GM19023 (cell line): Measurements from ENCODE around the gene NEUROD2.

Source experiments
- ATAC-seq: cut with Tn5 transposase; IDR thresholded peaks from one replicate; pipeline ENCODE4 v1.9.1; 2021; ENCODE audit warnings: mild to moderate bottlenecking, moderate library complexity; ENCODE audit not compliant: unreplicated experiment

Gene NEUROD2

DNA sequence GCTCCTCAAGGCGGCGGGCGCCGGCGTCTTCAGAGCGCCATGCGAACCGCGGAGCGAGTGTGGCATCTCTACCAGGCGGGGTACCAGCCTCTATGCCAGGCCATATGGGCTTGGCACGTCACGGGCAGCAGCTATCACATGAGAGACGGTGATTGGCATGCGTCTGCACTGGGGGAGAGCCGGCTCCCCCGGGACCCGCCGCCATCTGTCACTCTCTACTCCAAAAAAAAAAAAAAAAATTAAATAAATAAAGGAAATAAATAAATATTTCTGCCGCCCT lies at the start of gene NEUROD2:
TSS of gene NEUROD2 (minus strand) at position 70 of the 280 bp plus-strand sequence. CDS start 1,321 bp downstream, outside the sequence.
- ATAC-seq, result no peak

DNA sequence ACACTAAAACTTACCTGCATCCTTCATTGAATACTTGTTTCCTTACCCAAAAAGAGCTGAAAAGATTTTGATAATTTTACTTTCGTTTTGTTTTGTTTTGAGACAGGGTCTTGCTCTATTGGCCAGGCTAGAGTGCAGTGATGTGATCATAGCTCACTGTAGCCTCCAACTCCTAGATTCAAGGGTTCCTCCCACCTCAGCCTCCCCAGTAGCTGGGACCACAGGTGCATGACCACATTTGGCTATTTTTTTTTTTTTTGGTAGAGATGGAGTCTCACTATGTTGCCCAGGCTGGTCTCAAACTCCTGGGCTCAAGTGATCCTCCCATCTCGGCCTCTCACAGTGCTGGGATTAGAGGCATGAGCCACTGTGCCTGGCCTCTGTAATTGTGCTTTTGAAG lies 47.4 kb upstream of the NEUROD2 start:
- ATAC-seq, result no peak

DNA sequence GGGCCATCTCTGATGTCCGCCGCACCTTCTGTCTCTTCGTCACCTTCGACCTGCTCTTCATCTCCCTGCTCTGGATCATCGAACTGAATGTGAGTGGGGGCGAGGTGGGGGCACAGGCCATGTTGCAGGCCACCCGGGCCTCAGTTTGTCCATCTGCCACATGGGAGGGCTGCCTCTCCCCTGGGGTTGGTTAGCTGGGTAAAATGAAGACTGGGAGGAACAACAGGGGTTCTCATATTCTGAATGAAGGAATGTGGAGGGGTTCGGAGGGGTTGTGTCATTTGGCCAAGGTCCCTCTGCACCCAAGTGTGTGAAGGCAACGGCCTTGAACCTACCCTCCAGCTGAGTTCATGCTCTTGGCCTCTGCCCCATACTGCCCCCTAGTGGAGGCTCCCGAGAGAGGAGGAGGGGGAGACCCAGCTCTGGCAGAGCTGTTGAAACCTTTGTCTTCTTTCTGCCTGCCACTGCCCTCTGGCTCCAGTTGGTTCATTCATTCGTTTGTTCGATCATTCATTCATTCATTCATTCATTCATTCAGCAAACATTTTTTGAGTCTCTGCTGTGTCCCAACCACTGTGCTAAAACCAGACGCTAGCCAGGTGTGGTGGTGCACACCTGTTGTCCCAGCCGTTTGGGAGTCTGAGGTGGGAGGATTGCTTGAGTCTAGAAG lies 46.1 kb upstream of the NEUROD2 start:
- no peak for ATAC-seq

DNA sequence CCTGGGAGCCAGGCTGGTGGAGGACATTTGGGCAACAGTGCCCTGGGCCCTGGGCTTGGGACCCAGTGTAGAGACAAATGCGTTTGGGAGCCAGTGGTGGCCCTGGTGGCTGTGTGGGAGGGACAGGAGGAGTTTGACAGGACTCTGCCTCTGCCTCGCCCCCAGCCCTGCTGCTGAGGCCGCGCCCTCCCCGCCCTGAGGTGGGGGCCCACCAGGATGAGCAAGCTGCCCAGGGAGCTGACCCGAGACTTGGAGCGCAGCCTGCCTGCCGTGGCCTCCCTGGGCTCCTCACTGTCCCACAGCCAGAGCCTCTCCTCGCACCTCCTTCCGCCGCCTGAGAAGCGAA lies 45.6 kb upstream of the NEUROD2 start:
- no peak for ATAC-seq

DNA sequence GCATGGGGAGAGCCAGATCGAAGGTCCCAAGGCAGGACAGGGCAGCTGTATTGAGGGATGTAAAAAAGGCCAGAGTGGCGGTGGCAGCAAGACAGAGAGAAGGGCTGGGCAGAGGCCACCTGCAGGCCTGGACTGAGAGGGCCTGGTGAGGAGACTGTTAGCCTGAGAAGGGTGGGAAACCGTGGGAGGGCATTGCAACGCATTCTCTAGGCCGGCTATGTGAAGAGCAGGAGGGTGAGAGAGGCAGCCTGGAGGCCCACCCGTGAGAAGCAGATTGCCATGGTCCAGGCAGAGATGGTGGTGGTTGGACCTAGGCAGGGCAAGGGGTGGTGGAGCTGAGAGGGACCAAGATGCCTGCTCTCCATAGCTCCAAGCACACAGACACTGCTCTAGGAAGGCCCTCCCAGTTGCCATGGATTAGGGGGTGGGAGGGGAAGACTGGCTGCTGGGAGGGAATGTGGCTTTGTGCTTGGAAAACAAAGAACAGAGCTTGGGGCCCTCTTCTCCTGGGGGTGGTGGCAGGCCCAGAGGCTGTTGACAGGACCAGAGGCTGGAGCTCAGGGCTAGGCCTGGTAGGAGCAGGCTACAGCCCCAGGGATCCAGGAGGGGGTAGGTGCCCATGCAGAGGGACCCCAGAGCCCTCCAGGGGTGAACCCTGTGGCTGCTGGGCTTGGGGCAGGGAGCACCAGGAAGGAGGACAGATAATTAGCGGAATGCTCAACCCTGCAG lies 45.0 kb upstream of the NEUROD2 start:
- ATAC-seq, result no peak

DNA sequence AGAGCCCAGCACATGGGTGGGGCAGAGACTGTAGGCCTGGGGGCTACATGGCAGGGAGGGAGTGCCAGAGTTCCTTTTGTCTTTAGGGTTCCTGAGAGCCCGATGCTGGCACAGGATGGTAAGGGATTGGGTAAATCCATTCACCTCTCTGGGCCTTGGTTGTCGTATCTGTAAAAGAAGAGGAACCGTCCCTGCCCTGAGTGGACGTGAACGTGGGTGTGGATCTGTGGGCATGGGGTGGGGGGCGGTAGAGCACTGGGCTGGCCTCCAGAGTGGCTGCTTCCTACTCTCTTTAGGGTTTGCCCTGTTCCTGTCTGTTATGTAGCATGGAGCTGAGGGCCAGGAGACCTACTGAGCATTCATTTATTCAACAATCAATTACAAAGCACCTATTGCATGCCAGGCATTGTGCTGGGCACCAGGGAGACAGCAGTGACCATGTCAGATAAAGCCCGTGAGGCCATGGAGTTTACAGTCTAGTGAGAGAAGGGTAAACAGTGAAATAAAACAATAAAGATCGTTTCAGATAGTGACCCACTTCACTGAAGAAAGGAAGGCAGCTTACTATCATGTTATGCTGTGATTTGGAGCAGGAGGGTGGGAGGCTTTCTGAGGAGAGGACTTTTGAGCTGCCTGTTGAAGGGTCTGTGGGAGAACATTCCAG lies 44.3 kb upstream of the NEUROD2 start:
- ATAC-seq, result no peak

DNA sequence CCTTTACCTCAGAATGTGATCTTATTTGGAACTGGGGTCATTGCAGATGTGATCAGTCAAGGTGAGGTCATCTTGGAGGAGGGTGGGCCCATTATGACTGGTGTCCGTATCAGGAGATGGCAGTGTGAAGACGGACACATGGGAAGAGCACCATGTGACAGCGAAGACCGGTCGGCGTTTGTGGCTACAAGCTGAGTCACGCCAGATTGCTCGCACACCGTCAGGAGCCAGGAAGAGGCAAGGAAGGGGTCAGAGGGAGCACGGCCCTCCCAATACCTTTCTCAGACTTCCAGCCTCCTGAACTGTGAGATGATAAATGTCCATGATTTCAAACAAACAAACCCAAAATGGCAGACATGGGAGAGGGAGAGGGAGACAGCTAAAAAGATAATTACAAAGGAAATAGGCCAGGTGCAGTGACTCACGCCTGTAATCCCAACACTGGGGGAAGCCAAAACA lies 42.4 kb upstream of the NEUROD2 start:
- ATAC-seq, result no peak

DNA sequence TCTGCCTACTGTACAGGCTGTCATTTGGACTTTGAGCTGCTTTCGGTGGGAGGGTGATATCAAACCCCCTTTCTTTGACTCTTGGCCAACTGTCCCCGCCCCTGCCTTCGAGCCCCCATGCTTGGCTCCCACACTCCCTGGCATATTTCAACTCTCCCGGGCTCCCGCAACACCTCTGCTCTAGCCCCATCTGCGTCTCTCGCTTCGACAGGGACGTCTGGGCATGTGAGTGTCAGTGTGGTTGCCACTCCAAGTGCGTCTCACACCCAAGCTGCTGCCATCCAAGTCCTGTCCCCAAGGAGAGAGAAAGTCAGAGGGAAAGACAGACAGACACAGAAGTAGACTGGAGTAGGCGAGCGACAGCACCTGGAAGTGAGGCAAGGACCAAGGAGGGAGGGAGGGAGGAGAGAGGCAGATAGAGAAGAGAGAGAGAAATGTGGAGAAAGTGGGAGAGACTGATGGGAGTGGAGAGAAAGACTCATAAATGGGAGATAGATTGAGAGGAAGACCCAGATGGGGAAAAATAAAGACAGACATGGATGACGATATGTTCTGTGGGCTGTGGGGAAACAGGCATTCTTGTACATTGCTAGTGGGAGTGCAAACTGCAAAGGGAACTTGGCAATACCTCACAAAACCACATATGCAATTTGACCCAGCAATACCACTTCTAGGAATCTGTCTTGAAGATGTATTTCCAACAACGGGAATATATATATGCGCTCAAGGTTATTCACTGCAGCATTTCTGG lies 41.1 kb upstream of the NEUROD2 start:
- no peak for ATAC-seq

DNA sequence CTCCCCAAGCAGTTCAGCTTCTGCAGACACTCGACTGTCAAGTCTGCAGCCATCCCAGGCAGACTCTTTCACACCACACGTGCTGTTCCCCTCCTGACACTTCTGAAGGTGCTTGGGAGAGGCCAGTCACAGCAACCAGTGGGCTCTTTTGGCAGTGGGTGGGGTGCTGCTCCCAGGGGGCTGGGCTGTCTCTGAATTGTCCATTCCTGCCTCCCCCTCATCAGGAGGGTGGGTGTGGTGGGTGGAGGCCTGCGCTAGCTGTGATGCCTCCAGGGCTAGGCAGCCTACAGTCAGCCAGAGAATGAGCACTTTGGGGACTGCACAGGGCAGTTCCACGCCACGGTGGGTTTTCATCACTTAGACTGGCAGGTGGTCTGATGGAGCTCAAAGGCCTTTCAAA lies 39.5 kb upstream of the NEUROD2 start:
- ATAC-seq, result no peak

DNA sequence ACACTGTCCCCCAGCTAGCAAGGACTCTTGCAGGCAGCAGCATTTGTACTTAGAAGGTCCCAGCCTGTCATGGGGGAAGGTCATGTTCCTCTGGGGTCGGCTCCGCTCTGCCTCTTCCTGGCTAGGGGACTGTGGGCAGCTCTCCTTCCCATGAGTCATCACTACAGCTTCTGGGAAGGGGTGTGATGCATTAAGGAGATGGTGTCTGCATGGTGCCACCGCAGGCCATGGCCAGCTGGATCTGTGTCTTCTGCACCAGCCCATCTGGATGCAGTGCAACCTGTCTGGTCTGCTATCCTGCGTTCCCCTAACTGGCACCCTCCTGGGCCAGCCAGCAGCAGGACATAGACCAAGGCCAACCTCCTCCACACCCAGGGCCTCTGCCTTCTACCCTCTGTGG lies 35.6 kb upstream of the NEUROD2 start:
- ATAC-seq, result no peak

DNA sequence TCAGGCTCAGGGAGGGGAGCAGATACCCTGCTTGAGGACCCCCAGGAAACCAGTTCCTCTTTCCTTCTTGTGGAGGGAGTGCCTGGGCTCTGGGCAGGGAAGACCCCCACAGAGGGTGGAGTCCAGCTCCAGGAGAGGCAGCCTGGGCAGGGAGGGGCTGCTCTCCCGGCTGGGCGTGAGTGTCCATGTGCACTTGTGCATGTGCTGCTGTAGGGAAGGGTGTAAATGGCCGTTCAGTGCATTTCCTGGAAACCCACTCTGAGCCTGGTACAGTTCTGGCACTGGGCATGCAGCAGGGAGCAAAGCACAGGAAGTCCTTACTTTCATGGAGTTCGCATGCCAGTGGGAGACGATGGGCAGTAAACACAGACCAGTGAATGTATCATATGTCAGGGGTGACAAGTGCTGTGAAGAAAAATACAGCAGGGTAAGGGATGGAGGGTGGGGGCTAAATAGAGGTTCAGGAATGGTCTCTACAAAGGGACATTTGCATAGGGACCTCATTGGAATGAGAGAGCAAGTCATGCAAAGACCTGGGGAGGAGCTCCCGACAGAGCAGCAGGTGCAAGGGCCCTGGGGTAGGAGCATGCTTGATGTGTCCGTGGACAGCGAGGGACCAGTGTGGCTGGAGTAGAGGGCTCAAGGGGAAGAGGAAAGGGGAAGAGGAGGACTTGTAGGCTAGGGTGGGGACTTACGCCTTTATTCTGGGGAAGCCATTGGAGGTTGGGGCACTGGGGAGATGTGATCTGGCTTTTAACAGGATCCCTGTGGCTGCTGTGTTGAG lies 34.8 kb upstream of the NEUROD2 start:
- no peak for ATAC-seq

DNA sequence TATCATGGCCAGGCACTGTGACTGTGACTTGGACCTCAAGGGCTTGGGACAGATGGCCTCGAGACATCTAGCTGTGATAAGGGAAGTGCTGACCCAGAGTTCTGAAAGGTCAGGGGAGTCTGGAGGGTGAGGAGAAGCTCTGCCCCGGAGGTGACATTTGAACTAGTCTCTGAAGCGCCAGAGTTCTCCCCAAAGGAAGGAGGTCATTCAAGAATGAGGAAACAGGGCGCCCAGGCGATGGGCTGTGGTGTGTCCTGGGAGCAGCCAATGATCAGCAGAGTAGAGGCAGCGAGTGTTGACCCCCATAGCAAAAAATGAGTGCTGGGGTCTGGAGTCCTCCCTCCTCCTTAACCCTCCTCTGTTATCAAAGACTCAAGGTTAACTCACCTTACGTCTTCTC lies 34.2 kb upstream of the NEUROD2 start:
- no peak for ATAC-seq

DNA sequence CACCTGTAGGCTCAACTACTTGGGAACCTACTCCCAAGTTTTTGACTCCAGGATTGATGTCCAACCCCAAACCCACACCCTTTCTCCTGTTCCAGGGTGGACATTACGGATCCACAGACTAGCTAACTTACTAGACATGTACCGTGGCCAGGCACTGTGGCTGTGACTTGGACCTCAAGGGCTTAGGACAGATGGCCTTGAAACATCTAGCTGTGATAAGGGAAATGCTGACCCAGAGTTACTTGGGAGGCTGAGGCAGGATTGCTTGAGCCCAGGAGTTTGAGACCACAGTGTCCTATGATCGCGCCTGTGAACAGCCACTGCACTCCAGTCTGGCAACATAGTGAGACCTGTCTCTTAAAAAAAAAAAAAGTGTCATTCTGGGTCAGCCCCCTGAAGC lies 33.4 kb upstream of the NEUROD2 start:
- no peak for ATAC-seq

DNA sequence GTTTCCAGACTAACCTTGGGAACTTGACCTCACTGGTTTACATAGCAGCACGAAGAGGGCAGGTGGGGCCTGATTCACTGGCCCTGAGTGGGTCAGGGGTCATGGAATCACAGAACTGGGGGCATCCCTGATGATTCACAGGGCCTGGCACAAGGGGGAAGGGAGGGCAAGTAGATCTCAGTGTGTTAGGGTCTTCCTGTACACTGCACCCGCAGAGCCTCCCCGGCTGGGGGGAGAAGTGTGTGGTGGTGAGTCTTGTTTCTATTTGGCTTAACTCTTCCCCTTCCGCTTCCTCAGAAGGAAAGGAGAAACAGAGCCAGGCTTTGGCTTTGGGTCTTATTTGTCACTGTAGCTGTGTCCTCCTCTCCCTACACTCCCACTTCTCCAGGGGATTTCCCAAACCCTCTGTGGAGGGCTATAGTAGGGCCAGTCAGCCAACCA lies 32.9 kb upstream of the NEUROD2 start:
- no peak for ATAC-seq

DNA sequence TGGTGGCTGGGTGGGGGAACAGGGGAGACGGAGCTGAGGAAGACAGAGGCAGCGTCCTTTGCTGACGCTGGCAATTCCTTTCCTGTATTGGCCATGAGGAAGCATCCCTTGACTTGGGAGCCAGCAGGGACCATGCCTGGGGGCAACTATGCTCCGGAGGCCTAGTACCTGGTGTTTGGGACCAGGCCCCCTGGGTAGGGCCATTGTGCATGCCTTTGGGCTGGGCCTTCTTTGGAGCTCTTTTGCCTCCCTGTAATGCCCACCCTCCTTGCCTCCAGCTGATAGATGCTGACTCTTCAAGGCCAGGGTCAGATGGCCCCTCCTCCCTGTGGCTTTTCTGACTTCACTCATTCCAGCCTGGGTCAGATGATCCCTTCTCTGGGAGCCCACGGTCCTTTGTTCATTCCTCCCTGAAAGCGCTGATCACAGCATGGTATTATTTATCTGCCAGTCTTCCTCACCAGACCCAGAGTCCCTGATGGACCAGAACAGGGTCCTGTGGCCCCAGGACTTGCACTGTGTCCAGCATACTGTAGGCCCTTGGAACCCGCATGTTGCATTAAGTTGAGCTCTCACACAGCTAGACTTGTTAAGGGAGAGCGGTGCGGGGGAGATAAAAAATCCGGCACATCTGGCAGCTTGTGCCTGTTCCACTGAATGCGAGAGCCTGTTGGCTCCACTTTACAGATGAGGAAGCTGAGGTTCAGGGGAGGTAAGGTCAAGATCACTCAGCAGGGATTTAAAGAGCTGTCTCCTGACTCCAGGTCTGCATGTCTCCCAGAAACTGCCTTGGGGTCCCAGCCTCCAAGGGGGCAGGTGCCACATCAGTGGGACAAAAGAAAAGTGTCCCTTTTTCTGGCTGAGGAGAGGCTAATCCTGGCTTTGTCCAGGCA lies 32.1 kb upstream of the NEUROD2 start:
- no peak for ATAC-seq

DNA sequence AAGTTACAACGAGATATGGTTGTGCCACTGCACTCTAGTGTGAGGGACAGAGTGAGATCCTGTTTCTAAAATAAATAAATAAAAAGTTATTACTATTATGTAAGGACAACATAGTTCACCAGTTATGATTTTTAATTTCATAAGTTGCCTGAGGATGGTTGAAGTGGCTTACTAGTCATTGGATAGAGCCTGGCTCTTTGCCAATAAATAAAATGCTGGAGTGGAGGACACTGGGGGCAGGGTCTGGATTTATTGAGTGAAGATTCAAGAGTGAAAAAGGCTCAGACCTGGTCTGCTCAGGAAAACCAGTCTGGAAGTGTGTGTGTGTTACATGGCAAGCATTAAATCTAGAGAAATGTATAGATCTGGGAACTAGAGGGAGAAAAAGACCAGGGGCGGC lies 31.3 kb upstream of the NEUROD2 start:
- no peak for ATAC-seq

DNA sequence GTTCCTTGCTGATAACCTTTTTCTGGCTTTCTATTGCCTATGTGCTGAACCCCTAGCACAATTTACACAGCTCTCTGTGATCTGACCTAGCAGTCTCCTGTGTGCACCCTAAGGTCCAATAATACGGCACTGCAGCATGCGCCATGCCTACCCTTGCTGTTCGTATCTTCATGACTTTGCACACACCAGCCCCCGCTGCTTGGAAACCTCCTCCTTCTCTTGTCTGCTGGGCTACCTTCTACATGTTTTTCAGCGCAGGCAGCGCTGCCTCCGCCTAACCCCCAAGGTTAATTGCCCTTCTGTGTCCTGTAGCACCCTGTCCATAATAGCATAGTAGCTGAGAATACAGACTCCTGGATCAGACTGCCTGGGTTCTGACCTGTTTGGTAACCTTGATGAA lies 30.6 kb upstream of the NEUROD2 start:
- ATAC-seq, result no peak

DNA sequence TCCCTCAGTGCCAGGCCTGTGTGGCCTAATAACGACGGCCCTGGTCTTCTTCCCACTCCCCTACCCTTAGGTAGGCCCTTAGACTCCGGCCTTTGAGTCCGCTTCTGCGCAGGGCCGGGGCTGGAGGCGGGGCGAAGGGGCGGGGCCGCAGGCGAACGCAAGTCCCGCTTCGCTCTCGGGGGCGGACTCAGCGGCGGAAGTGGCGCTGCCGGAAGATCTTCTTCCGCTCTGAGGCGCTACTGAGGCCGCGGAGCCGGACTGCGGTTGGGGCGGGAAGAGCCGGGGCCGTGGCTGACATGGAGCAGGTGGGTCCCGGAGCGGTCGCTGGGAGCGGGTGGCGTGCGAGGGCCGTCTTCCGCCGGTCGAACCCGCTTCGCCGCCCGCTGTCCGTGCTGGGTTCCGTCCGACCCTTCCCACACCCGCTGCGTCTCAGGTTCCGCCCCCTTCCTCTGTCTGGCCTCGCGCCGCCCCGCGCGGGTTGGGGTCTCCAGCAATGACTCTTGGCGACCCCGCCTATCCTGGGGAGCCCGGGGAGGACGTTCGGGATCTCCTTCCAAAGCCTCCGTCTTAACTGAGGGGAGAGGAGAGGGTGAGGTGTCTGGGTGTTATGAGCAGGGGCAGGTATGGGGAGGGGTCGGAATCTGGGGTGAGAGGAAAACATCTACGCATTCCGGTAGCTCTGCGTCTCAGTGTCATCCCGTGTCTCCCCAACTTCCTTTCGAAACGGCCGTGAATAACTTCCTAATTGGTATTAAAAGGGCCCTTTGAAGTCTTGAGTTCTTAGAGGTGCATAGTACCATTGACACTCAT lies 29.4 kb upstream of the NEUROD2 start, which contains the start of gene STARD3:
TSS of gene STARD3 (plus strand) at position 218 of the 810 bp plus-strand sequence. CDS start 16,388 bp downstream, outside the sequence.
- peak; percentile 80 for ATAC-seq

DNA sequence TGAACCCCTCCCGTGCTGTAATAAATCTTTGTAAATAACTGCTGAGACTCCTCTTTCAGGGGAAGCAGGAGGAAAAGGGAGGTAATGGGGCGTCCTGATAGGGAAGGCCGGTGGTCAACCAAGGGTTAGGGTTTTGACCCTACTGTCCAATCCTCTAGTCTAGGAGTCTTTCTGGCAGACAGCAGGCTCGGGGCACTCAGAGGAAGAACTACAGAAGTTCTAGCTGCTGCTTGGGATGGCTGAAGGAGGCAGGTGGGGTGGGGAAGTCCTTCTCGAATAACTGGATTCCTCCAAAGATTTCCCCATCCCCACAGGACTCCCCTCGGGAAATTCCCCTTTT lies 28.8 kb upstream of the NEUROD2 start:
- ATAC-seq, result no peak
